ENCODE measurements around the gene MS4A18. TPM values are rescaled to one million over a fixed set of nuclear protein-coding genes. Genes with fewer than 3 reads are reported as not detected.

Gene MS4A18
- total and polyA plus RNA-seq, 4 donors = not detected

DNA sequence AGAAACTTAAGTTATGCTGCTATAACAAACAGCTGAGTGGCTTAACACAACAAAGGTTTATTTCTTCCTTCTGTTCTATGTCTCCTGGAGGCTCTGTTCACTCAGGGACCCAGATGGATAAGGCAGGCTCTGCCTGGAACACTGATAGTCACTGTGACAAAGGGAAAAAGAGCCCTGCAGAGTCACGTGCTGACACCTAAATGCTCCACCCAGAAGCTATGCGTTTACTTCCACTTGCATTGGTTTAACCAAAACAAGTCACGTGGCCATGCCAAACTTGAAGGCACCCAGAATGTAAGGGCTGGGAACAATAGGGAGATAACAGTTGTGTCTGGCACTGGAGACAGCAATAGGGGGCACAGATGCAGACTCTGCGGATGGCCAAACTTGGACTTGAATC is 28.8 kb downstream of the MS4A18 start:
- no peak overlapping the region for H3K27ac ChIP-seq (ENCODE audit: low read depth in 1 of 2, low read length in 2 of 2)
- H3K36me3 ChIP-seq (ENCODE audit: control insufficient read depth in 4 of 4, insufficient read depth in 3 of 4, low read depth in 1 of 4, low read length in 3 of 4) = no peaks in the 10 kb centered on the region
- H3K4me3 ChIP-seq (ENCODE audit: low read depth in 1 of 3, low read length in 3 of 3) = no peak overlapping the region
- TF ChIP-seq JUND (IDR thresholded peaks at IDR 0.05) = no peak
- no peak for TF ChIP-seq EGR1 (IDR thresholded peaks at IDR 0.05; ENCODE audit: low read depth in 2 of 2)
- no peak for TF ChIP-seq NR2F2 (IDR thresholded peaks at IDR 0.05)
- TF ChIP-seq HNF4G (IDR thresholded peaks at IDR 0.05) = no peak
- TF ChIP-seq RAD21 (IDR thresholded peaks at IDR 0.05) = no peak
- no peak overlapping the region for H3K9ac ChIP-seq (ENCODE audit: low read depth in 1 of 2, low read length in 2 of 2)
- no peaks in the 10 kb centered on the region for H3K4me1 ChIP-seq (ENCODE audit: control insufficient read depth in 4 of 4, insufficient read depth in 4 of 4, low read length in 3 of 4)
- DNase-seq (ENCODE audit: low spot score) = no peak
- no peaks in the 10 kb centered on the region for H3K9me3 ChIP-seq (ENCODE audit: control insufficient read depth in 4 of 4, low read length in 3 of 4)
- H3K27me3 ChIP-seq (ENCODE audit: control insufficient read depth in 4 of 4, insufficient read depth in 4 of 4, low read length in 3 of 4) = peaks cover 0 to 4% (median 0%) of the 10 kb centered on the region in 4 donors
- WGBS = 43% methylated on average over 4 of the region's 4 CpGs

DNA sequence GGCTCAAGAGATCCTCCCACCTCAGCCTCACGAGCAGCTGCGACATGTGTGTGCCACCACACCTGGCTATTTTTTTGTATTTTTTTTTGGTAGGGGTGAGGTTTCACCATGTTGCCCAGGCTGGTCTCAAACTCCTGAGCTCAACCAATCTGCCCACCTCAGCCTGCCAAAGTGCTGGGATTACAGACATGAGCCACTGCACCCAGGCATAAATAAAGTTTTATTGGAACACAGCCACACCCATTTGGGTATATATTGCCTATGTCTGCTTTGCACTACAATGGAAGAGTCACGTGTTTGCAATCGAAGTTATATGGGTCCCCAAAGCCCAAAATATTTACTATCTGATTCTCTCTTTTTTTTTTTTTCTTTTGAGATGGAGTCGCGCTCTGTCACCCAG is 30.4 kb downstream of the MS4A18 start:
- Histone ChIP-seq H3K27ac (ENCODE audit: low read depth in 1 of 2, low read length in 2 of 2) (no peak overlapping the region), H3K36me3 (ENCODE audit: control insufficient read depth in 4 of 4, insufficient read depth in 3 of 4, low read depth in 1 of 4, low read length in 3 of 4) (no peaks in the 10 kb centered on the region), H3K9me3 (ENCODE audit: control insufficient read depth in 4 of 4, low read length in 3 of 4) (no peaks in the 10 kb centered on the region), H3K4me1 (ENCODE audit: control insufficient read depth in 4 of 4, insufficient read depth in 4 of 4, low read length in 3 of 4) (no peaks in the 10 kb centered on the region), H3K27me3 (ENCODE audit: control insufficient read depth in 4 of 4, insufficient read depth in 4 of 4, low read length in 3 of 4) (peaks cover 0 to 4% (median 0%) of the 10 kb centered on the region in 4 donors), H3K9ac (ENCODE audit: low read depth in 1 of 2, low read length in 2 of 2) (no peak overlapping the region), H3K4me3 (ENCODE audit: low read depth in 1 of 3, low read length in 3 of 3) (no peak overlapping the region)
- WGBS = 89% methylated on average over 6 of the region's 6 CpGs
- TF ChIP-seq, protein P1, sequence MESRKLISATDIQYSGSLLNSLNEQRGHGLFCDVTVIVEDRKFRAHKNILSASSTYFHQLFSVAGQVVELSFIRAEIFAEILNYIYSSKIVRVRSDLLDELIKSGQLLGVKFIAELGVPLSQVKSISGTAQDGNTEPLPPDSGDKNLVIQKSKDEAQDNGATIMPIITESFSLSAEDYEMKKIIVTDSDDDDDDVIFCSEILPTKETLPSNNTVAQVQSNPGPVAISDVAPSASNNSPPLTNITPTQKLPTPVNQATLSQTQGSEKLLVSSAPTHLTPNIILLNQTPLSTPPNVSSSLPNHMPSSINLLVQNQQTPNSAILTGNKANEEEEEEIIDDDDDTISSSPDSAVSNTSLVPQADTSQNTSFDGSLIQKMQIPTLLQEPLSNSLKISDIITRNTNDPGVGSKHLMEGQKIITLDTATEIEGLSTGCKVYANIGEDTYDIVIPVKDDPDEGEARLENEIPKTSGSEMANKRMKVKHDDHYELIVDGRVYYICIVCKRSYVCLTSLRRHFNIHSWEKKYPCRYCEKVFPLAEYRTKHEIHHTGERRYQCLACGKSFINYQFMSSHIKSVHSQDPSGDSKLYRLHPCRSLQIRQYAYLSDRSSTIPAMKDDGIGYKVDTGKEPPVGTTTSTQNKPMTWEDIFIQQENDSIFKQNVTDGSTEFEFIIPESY (IDR thresholded peaks at IDR 0.05) = no peak
- no peak for TF ChIP-seq RAD21 (IDR thresholded peaks at IDR 0.05)
- TF ChIP-seq, protein P2, sequence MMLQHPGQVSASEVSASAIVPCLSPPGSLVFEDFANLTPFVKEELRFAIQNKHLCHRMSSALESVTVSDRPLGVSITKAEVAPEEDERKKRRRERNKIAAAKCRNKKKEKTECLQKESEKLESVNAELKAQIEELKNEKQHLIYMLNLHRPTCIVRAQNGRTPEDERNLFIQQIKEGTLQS (IDR thresholded peaks at IDR 0.05) = no peak
- TF ChIP-seq RXRA (IDR thresholded peaks at IDR 0.05) = no peak
- TF ChIP-seq NR2F2 (IDR thresholded peaks at IDR 0.05) = no peak
- TF ChIP-seq, protein P3, sequence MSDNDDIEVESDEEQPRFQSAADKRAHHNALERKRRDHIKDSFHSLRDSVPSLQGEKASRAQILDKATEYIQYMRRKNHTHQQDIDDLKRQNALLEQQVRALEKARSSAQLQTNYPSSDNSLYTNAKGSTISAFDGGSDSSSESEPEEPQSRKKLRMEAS (IDR thresholded peaks at IDR 0.05) = no peak
- no peak for DNase-seq (ENCODE audit: low spot score)

DNA sequence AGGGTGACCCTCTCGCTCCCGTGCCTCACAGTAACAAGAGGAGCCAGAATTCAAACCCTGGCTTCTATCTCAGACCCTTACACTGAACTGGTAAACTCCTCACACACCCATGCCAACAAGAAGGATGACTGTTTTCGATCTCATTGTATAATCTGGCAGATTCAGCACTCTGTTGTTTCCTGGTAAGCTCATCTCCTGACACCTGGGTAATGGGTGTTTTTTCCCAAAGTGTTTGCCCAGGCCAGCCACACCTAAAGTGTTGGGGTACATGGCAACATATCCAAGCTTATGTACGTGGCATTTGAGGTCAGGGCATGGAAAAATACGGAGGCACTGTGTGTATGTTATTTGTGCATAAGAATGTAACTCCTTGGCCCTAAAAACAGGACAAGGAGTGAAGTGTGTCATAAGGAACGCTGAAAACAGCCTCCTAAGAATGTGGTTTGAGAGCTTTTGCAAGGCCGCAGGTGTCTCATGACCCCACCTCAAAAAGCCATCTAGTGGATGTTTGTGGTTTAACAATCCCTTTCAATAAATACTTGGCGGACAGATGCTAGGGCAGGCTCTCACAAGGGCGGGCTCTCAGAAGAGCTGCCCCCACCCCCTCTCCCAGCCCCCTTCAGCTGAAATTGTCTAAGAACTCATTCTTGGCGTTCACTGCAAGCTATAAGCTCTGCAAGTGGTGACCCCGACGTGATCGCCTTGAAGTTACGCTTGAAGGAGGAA is 31.9 kb downstream of the MS4A18 start, which contains the start of gene MS4A15:
Gene MS4A15, plus strand, starts transcription at position 561 of the 726 bp plus-strand sequence. CDS start 6,867 bp downstream, outside the sequence.
- TF ChIP-seq, protein P1 (IDR thresholded peaks at IDR 0.05) = no peak
- TF ChIP-seq YY1 (IDR thresholded peaks at IDR 0.05) (no peak), RAD21 (IDR thresholded peaks at IDR 0.05) (peak in 1 of 2 donors; percentile 52), TAF1 (conservative IDR thresholded peaks at IDR 0.05) (no peak), SP1 (IDR thresholded peaks at IDR 0.05) (no peak)
- TF ChIP-seq, protein P4, sequence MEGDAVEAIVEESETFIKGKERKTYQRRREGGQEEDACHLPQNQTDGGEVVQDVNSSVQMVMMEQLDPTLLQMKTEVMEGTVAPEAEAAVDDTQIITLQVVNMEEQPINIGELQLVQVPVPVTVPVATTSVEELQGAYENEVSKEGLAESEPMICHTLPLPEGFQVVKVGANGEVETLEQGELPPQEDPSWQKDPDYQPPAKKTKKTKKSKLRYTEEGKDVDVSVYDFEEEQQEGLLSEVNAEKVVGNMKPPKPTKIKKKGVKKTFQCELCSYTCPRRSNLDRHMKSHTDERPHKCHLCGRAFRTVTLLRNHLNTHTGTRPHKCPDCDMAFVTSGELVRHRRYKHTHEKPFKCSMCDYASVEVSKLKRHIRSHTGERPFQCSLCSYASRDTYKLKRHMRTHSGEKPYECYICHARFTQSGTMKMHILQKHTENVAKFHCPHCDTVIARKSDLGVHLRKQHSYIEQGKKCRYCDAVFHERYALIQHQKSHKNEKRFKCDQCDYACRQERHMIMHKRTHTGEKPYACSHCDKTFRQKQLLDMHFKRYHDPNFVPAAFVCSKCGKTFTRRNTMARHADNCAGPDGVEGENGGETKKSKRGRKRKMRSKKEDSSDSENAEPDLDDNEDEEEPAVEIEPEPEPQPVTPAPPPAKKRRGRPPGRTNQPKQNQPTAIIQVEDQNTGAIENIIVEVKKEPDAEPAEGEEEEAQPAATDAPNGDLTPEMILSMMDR (IDR thresholded peaks at IDR 0.05; ENCODE audit: low read depth, low read length, missing input control) = peak; percentile 26
- TF ChIP-seq, protein P3 (IDR thresholded peaks at IDR 0.05) = no peak
- H3K9me3 ChIP-seq (ENCODE audit: control insufficient read depth in 4 of 4, low read length in 3 of 4) = no peaks in the 10 kb centered on the region
- WGBS = 52% methylated on average over 14 of the region's 14 CpGs
- peaks cover 0 to 4% (median 0%) of the 10 kb centered on the region in 4 donors for H3K27me3 ChIP-seq (ENCODE audit: control insufficient read depth in 4 of 4, insufficient read depth in 4 of 4, low read length in 3 of 4)
- no peak for DNase-seq (ENCODE audit: low spot score)
- H3K4me1 ChIP-seq (ENCODE audit: control insufficient read depth in 4 of 4, insufficient read depth in 4 of 4, low read length in 3 of 4) = no peaks in the 10 kb centered on the region
- no peaks in the 10 kb centered on the region for H3K36me3 ChIP-seq (ENCODE audit: control insufficient read depth in 4 of 4, insufficient read depth in 3 of 4, low read depth in 1 of 4, low read length in 3 of 4)
- H3K4me3 ChIP-seq (ENCODE audit: low read depth in 1 of 3, low read length in 3 of 3) = no peak within 1 kb of the TSS
- H3K27ac ChIP-seq (ENCODE audit: low read depth in 1 of 2, low read length in 2 of 2) = no peak within 1 kb of the TSS
- no peak within 1 kb of the TSS for H3K9ac ChIP-seq (ENCODE audit: low read depth in 1 of 2, low read length in 2 of 2)
